ENCODE results near the gene CYREN.

DNA sequence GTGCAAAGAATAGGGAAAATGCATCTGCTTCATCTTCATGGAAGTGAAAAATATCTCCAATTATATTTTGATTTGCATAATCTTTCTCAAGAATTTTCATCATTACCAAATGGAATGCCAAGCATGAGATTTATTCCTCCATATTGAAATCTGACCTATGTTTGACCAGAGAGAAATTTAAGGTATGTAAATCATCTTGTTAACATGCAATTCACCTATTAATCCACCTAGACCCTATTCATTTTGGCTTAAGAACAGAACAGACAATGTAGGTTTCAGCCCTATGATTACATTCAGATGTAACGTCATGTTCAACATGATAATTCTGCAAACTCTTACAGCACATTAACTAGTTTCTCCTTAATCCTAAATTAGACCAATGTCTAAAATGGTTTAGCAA, 53.4 kb downstream of the CYREN start:
- TF ChIP-seq EZH2 (IDR thresholded peaks at IDR 0.05) (no peak), POLR2AphosphoS5 (IDR thresholded peaks at IDR 0.05; ENCODE audit: borderline replicate concordance, low read depth, low read length) (no peak)
